GM18909 (cell line): ENCODE measurements around the gene PPP2CA.
"Not testable (repeated sequence)": the region's sequence is repeated elsewhere in the genome, so short reads cannot be mapped to it uniquely, and the experiment has no call there.

Source experiments
- ATAC-seq: cut with Tn5 transposase; IDR thresholded peaks from one replicate; pipeline ENCODE4 v1.9.1; 2021; ENCODE audit warnings: mild to moderate bottlenecking; ENCODE audit not compliant: unreplicated experiment, poor library complexity

The PPP2CA gene

GRCh38 chr5:134152173-134152832 lies 73.6 kb downstream of the PPP2CA start:
- not testable (repeated sequence) for ATAC-seq

- ATAC-seq, result no peak
Measured at GRCh38 chr5:134151723-134152122, 74.2 kb downstream of the PPP2CA start.

- no peak for ATAC-seq
Measured at GRCh38 chr5:134149571-134150303, 76.1 kb downstream of the PPP2CA start.

GRCh38 chr5:134148986-134149539 lies 76.8 kb downstream of the PPP2CA start:
- ATAC-seq, result no peak

- ATAC-seq, result no peak
Measured at GRCh38 chr5:134148316-134148715, 77.6 kb downstream of the PPP2CA start.

GRCh38 chr5:134146651-134147518 lies 79.0 kb downstream of the PPP2CA start:
- no peak for ATAC-seq

GRCh38 chr5:134145779-134146581 lies 79.9 kb downstream of the PPP2CA start:
- peak; percentile 64 for ATAC-seq

- ATAC-seq, result no peak
Measured at GRCh38 chr5:134145041-134145757, 80.7 kb downstream of the PPP2CA start.
